GM21526 (cell line): ENCODE data around the gene NOXO1.
"Not testable (repeated sequence)": the region's sequence is repeated elsewhere in the genome, so short reads cannot be mapped to it uniquely, and the experiment has no call there.

Experiments used
- ATAC-seq: cut with Tn5 transposase; IDR thresholded peaks from one replicate; pipeline ENCODE4 v1.9.1; 2021; ENCODE audit warnings: moderate library complexity; ENCODE audit not compliant: unreplicated experiment, low FRiP score

Gene NOXO1

DNA sequence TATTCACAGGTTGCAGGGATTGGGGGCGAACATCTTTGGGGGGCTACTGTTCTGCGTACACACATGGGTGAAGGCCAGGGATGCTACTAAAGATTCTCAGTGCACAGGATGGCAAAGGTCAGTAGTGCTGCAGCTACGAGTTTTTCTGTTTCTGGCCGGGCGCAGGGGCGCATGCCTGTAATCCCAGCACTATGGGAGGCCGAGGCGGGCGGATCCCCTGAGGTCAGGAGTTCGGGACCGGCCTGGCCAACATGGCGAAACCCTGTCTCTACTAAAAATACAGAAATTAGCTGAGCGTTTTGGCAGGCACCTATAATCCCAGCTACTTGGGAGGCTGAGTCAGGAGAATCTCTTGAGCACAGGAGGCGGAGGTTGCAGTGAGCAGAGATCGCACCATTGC, 32.3 kb upstream of the NOXO1 start:
- ATAC-seq = no peak

- not testable (repeated sequence) for ATAC-seq
Measured at GRCh38 chr16:2011726-2012125, 30.5 kb upstream of the NOXO1 start.

- ATAC-seq = peak; percentile 58
Measured at GRCh38 chr16:2009791-2010510, 28.7 kb upstream of the NOXO1 start, which contains the start of gene ZNF598. Gene ZNF598 (minus strand): TSS chr16:2009821.

DNA sequence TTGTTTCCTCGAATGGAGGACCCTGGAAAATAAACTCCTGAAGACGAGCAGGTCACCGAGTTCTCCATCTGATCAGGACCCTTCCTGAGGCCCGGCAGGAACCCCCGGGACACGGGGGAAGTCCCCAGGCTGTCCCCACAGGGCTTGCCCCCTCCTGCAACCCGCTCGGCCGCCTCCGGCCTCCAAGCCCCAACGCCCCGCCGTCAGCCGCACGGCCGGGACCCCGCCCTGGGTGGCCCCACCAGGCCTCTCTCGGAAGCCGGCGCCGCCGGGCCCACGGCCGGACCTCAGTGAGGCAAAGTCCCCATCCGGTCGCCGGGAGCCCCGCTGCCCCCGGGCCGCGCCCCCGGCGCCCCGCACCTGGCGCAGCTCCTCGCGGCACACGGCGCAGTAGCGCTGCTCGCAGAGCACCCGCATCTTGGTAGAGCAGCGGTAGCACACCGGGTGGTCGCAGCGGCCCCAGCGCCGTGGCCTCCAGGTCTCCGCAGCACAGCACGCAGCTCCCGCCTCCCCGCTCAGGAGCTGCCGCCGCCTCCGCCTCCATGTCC, 28.0 kb upstream of the NOXO1 start:
- ATAC-seq = peak; percentile 18

- no peak for ATAC-seq
Measured at GRCh38 chr16:2008631-2009163, 27.4 kb upstream of the NOXO1 start.

DNA sequence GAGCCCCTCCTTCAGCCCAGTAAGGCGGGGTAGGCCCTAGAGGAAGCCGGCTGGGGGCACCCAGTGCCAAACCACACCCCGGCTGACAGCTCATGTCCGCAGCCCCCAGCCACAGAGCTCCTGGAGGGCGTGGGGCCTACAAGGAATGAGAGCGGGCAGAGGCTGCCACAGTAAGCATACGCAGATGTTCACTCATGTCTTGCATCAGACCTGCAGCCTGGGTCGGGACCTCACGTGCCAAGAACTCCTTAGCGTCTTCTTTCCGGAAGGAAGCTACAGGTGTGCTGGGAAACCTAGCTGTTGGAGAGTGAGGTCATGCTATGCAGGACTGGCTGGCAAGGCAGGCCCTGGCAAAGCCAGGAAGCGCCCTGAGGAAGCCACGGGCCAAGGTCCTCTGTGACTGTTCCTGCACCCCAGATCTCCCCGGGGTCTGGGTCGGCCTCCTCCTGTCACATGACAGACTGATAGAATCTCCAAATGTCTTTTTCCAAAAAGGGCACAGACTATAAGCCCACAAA, 26.8 kb upstream of the NOXO1 start:
- no peak for ATAC-seq

DNA sequence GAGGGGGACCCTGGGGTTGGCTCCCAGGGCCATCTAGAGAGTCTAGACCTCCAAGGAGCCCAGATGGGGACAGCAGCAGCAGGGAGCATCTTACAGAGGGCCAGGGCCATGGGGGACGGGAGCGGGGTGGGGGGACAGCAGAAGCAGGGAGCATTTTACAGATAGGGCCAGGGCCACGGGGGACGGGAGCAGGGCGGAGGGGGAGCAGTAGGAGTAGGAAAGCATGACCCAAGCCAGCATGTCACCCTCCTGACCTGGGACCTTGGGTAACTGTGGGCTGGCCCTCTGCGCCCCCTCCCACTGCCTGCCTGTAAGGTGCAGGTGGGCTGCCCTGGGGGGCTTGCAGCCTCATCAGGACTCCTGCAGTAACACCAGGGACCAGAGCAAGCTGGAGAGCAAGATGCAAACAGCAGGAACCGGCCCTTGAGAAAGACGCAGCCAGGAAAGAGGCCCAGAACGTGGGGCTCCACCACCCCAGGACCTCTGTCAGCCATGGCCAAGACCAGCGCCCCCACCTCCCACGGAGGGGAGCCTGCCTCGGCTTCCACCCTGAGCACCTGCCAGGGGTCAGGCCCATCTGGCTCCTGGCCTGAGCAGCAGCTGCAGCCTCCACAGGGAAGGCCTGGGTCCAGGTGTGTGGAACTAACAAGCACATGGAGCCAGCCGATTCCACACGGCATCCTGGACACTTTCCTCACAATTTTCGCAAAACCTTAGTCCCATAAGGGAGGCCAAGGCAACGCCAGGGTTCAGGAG, 26.0 kb upstream of the NOXO1 start:
- no peak for ATAC-seq

DNA sequence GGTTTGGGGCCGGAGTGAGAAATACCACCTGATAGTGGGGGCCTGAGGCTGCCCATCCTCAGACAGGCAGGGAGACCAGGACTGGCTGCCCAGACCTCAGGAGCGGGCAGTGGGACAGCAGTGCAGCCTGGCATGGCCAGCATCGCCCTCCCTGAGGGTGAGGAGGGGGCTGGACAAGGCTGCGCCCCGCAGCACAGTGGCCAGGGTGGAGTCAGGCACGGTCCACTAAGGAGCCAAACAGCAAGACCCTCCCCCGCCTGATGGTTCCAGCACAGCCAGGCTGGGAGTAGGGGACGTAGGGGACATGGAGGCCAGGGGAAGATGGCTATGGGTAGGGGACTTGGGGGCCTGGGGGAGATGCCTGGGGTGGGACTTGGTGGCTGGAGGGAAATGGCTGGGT, 25.0 kb upstream of the NOXO1 start:
- no peak for ATAC-seq

- ATAC-seq = no peak
Measured at GRCh38 chr16:2005646-2006045, 24.4 kb upstream of the NOXO1 start.

- ATAC-seq = no peak
Measured at GRCh38 chr16:2004795-2005517, 23.7 kb upstream of the NOXO1 start.

- ATAC-seq = no peak
Measured at GRCh38 chr16:2003827-2004641, 22.8 kb upstream of the NOXO1 start.

DNA sequence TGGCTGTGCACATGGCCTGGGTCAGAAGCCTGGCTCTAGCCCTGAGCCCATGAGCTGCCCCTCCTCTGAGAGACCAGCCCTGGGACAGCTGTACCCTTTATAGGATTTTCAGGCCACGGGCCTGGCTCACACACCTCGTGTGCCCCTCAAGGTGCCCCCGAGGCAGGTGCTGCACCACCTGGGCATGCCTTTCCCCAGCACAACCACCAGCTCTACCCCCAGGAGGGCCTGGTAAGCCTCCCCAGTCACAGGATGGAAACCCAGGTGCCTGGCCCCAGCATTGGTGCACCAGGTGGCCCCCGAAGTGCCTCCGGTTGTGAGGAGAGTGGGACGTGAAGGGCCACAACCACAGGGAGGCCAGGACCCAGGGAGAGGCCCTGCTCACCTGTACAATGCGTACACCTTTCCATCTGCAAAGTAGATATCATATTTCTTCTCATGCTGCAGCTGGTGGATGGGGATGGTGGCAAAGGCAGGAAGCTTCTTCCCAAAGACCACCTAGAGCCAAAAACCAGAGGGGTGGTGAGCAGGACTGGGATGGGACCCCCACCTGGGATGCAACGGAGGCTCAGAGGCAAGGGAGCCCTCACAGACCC, 22.1 kb upstream of the NOXO1 start:
- no peak for ATAC-seq

DNA sequence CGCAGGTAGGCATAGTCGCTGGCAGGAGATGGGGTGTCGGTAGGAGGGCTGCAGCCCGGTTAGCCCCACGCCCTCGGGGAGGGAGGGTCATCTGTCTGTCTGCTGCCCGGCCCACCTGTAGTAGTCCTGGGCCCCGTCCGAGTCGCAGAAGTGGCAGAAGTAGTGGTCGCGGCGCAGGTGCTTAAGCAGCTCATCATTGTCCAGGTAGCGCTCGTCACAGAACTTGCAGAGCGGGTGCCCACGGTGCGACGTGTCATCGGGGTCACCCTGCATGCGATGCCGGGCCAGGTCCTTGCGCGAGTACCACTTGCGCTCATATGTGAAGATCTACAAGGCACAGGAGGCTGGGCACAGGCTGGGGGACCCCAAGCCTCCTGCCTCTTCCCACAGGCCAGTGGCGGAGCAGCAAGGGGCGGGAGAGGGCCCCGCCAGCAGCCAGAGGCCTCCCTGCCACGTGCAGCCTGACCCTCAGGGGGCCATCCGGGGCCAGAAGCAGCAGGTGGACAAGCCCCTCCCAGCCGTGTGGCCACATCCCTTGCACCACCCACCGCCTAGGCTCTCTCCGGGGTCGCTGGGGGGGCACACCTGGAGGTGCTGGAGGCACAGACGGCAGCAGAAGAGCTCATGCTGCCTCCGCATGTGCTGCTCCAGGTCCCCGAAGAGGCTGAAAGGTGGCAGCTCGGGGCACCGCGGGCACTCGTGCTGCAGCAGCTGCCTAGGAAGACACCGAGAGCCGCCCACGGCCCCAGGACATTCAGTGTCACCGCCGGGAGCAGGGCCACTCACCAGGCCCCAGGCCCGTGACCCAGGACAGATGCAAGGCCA, 21.3 kb upstream of the NOXO1 start:
- no peak for ATAC-seq

DNA sequence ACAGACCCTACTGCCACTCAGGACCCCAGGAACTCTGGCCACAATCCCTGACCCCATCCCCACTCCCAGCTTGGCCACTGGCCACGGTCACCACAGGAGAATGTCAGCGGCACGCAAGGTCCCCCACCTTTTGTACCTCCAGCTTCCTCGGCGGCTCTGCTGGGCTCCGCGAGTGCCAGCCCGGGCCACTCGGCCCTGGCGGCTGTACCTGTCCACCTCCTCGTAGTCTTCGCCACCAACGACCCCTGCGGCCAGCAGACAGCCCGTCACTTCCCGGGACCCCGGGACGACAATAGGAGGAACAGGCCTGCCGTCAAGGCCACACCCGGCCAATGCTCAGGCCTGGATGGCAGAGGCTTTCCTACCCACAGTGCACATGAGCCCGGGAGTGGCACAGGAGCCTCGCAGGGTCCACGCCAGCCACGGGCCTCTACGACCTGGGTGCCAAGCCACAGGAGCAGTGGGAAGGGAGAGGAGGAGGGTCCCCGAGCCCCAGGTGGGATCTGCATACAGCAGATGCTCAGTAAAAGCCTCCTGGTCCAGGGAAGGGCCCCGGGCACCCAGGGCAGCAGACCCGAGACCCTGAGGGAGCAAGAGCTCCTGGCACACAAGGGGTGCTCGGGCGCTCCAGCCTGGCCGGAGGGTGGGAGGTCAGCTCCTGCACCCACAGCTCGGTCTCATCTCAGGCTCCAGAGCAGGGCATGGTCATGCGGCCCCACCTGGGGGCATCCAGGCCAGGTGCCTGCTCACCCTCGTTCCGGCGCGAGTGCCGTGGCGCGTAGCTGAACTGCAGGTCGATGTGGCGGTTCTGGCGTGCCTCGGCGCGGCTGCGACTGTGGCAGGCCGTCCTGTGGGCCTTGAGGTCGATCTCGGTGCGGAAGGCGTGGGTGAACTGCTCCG, 20.4 kb upstream of the NOXO1 start:
- no peak for ATAC-seq

DNA sequence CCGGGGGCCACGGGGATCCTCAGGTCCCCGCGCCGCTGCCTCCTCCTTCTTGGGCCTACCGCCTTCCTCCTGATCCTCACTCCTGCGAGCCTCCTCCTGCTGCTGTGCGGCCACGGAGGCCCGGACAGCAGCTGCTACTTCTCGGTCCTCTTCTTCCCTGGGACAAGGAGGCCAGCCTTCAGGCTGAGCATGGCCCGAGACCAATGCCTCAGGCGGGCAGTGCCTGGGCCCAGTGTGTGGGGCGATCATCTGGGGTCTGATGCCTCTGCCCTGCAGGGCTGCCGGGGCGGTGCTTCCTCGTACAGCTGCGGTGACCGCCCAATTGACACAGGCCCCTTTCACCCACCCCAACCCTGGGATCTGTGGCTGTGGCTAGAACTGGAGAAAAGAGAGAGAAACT, 19.8 kb upstream of the NOXO1 start:
- ATAC-seq = no peak

- ATAC-seq = no peak
Measured at GRCh38 chr16:1999866-2000514, 18.7 kb upstream of the NOXO1 start.
